Measurements from ENCODE around the gene SQOR.
"Not testable (repeated sequence)": the region's sequence is repeated elsewhere in the genome, so short reads cannot be mapped to it uniquely, and the experiment has no call there.

- not testable (repeated sequence) for TF ChIP-seq CTCF (IDR thresholded peaks at IDR 0.05; ENCODE audit: low read depth, low read length, poor library complexity, severe bottlenecking); EZH2phosphoT487 (IDR thresholded peaks at IDR 0.05; ENCODE audit: borderline replicate concordance, low read length)
Observed at GRCh38 chr15:45650007-45650406, 15.2 kb downstream of the SQOR start.
